Upper lobe of right lung (tissue), 1 donor: Measurements from ENCODE around the gene INTS13. TPM values are rescaled to one million over a fixed set of nuclear protein-coding genes. Genes with fewer than 3 reads are reported as not detected.

Experiments used
- ATAC-seq: fragments of 200-7000 bp; cut with Tn5 transposase; one replicate; pipeline ENCODE4 v1.9.1; 2020; ENCODE audit warnings: mild to moderate bottlenecking, moderate library complexity
- DNase-seq: peaks from one replicate; pipeline ENCODE4 v3.0.0-alpha.2; 2020
- H3K27ac ChIP-seq: fragments of 200-600 bp; one replicate; pipeline ENCODE4 v1.8.0; 2022
- H3K27me3 ChIP-seq: fragments of 200-600 bp; one replicate; pipeline ENCODE4 v1.8.0; 2022; ENCODE audit warnings: mild to moderate bottlenecking
- H3K36me3 ChIP-seq: fragments of 200-600 bp; one replicate; pipeline ENCODE4 v1.8.0; 2022
- H3K4me1 ChIP-seq: fragments of 200-600 bp; one replicate; pipeline ENCODE4 v1.8.0; 2022
- H3K4me3 ChIP-seq: fragments of 200-600 bp; one replicate; pipeline ENCODE4 v1.8.0; 2022; ENCODE audit warnings: mild to moderate bottlenecking
- H3K9me3 ChIP-seq: fragments of 200-600 bp; one replicate; pipeline ENCODE4 v1.8.0; 2022
- CTCF ChIP-seq: fragments of 200-600 bp; IDR thresholded peaks from one replicate; pipeline ENCODE4 v1.8.0; 2022; ENCODE audit warnings: antibody characterized with exemption
- intact Hi-C: fragments of 100-400 bp; cut with DNase I; formaldehyde crosslinking; loops from one replicate; pipeline ENCODE4 v1.11.0; 2022
- total RNA-seq: library from RNA; stranded (reverse); fragmentation: NEBNext Ultra II Directional; extraction: Animal tissue kit (Norgen Biotek cat#: 25700); gene quantifications from one replicate; pipeline ENCODE4 v1.2.1, GENCODE V29; 2021
- donor health status: DM: no; HTN: yes; CAD: no; lungs with severe emphysema.

INTS13 gene
- total RNA-seq, 1 donor from 2014 or later: 20.8 TPM

- intact Hi-C loops: no loop called here
- DNase-seq: no peak
- Histone ChIP-seq H3K4me3 (no peak overlapping the region), H3K9me3 (no peaks in the 10 kb centered on the region), H3K36me3 (no peaks in the 10 kb centered on the region), H3K27me3 (no peaks in the 10 kb centered on the region), H3K4me1 (no peaks in the 10 kb centered on the region), H3K27ac (no peak overlapping the region)
- no peak for TF ChIP-seq CTCF
- ATAC-seq: no peak
Observed at GRCh38 chr12:26891704-26892103, 46.1 kb downstream of the INTS13 start.

- Histone ChIP-seq H3K36me3 (no peaks in the 10 kb centered on the region), H3K4me3 (no peak overlapping the region), H3K27ac (no peak overlapping the region), H3K4me1 (no peaks in the 10 kb centered on the region), H3K9me3 (no peaks in the 10 kb centered on the region), H3K27me3 (no peaks in the 10 kb centered on the region)
- intact Hi-C loops: no loop called here
- DNase-seq (no peak), ATAC-seq (no peak)
- no peak for TF ChIP-seq CTCF
Observed at GRCh38 chr12:26890784-26891183, 47.0 kb downstream of the INTS13 start.

GRCh38 chr12:26884765-26885576, 52.8 kb downstream of the INTS13 start:
- Histone ChIP-seq H3K9me3 (no peaks in the 10 kb centered on the region), H3K4me3 (no peak overlapping the region), H3K27ac (no peak overlapping the region), H3K36me3 (no peaks in the 10 kb centered on the region), H3K4me1 (no peaks in the 10 kb centered on the region), H3K27me3 (no peaks in the 10 kb centered on the region)
- peak; percentile 100 for ATAC-seq
- DNase-seq: peak; percentile 85
- intact Hi-C loops: no loop called here
- peak; percentile 94 for TF ChIP-seq CTCF

- ATAC-seq (no peak), DNase-seq (no peak)
- Histone ChIP-seq H3K27ac (no peak overlapping the region), H3K4me3 (no peak overlapping the region), H3K9me3 (no peaks in the 10 kb centered on the region), H3K4me1 (peaks cover 8% of the 10 kb centered on the region), H3K36me3 (no peaks in the 10 kb centered on the region), H3K27me3 (no peaks in the 10 kb centered on the region)
- intact Hi-C loops: no loop called here
- no peak for TF ChIP-seq CTCF
Observed at GRCh38 chr12:26880625-26881024, 57.2 kb downstream of the INTS13 start.

GRCh38 chr12:26878661-26879119, 59.1 kb downstream of the INTS13 start:
- H3K27ac ChIP-seq: no peak overlapping the region
- ATAC-seq: peak; percentile 70
- no peaks in the 10 kb centered on the region for H3K9me3 ChIP-seq
- H3K4me1 ChIP-seq: peaks cover 8% of the 10 kb centered on the region
- DNase-seq: peak; percentile 73
- intact Hi-C loops: no loop called here
- no peak for TF ChIP-seq CTCF
- no peak overlapping the region for H3K4me3 ChIP-seq
- no peaks in the 10 kb centered on the region for H3K27me3 ChIP-seq
- no peaks in the 10 kb centered on the region for H3K36me3 ChIP-seq
